HG02981 (cell line): ENCODE measurements around the gene MAGI1.

Experiments used
- ATAC-seq: cut with Tn5 transposase; IDR thresholded peaks from one replicate; pipeline ENCODE4 v1.9.1; 2021; ENCODE audit warnings: mild to moderate bottlenecking, moderate library complexity; ENCODE audit not compliant: unreplicated experiment

MAGI1 gene

GRCh38 chr3:66015841-66016240, 22.9 kb downstream of the MAGI1 start:
- no peak for ATAC-seq

GRCh38 chr3:66014651-66015050, 24.1 kb downstream of the MAGI1 start:
- ATAC-seq = no peak

- no peak for ATAC-seq
Observed at GRCh38 chr3:66014056-66014455, 24.7 kb downstream of the MAGI1 start.

GRCh38 chr3:66012711-66013110, 26.0 kb downstream of the MAGI1 start:
- ATAC-seq = no peak

- ATAC-seq = no peak
Observed at GRCh38 chr3:66010739-66011655, 27.7 kb downstream of the MAGI1 start.

- no peak for ATAC-seq
Observed at GRCh38 chr3:66010348-66010738, 28.4 kb downstream of the MAGI1 start.

GRCh38 chr3:66004244-66004643, 34.5 kb downstream of the MAGI1 start:
- no peak for ATAC-seq

- ATAC-seq = no peak
Observed at GRCh38 chr3:66001626-66002025, 37.1 kb downstream of the MAGI1 start.

GRCh38 chr3:66000506-66000905, 38.2 kb downstream of the MAGI1 start:
- no peak for ATAC-seq

- no peak for ATAC-seq
Observed at GRCh38 chr3:65999606-66000005, 39.1 kb downstream of the MAGI1 start.

- no peak for ATAC-seq
Observed at GRCh38 chr3:65996589-65996988, 42.1 kb downstream of the MAGI1 start.

GRCh38 chr3:65995515-65995914, 43.2 kb downstream of the MAGI1 start:
- ATAC-seq = no peak

- no peak for ATAC-seq
Observed at GRCh38 chr3:65995030-65995429, 43.7 kb downstream of the MAGI1 start.

GRCh38 chr3:65993134-65993900, 45.4 kb downstream of the MAGI1 start:
- no peak for ATAC-seq

GRCh38 chr3:65992106-65992505, 46.6 kb downstream of the MAGI1 start:
- ATAC-seq = no peak

- ATAC-seq = no peak
Observed at GRCh38 chr3:65988411-65989180, 50.1 kb downstream of the MAGI1 start.

- ATAC-seq = no peak
Observed at GRCh38 chr3:65986285-65986684, 52.4 kb downstream of the MAGI1 start.

- ATAC-seq = no peak
Observed at GRCh38 chr3:65984975-65985374, 53.7 kb downstream of the MAGI1 start.

- ATAC-seq = no peak
Observed at GRCh38 chr3:65983100-65983499, 55.6 kb downstream of the MAGI1 start.

GRCh38 chr3:65979731-65980130, 59.0 kb downstream of the MAGI1 start:
- ATAC-seq = no peak

- no peak for ATAC-seq
Observed at GRCh38 chr3:65979162-65979561, 59.6 kb downstream of the MAGI1 start.
